HG02852 (cell line): Measurements from ENCODE around the gene NCOA6.
"Not testable (repeated sequence)": the region's sequence is repeated elsewhere in the genome, so short reads cannot be mapped to it uniquely, and the experiment has no call there.

Source experiments
- ATAC-seq: cut with Tn5 transposase; IDR thresholded peaks from one replicate; pipeline ENCODE4 v1.9.1; 2021; ENCODE audit warnings: mild to moderate bottlenecking, moderate library complexity; ENCODE audit not compliant: unreplicated experiment

NCOA6 gene

GRCh38 chr20:34724172-34724571 is 101.3 kb downstream of the NCOA6 start:
- no peak for ATAC-seq

- not testable (repeated sequence) for ATAC-seq
Observed at GRCh38 chr20:34722560-34722959, 102.9 kb downstream of the NCOA6 start.

GRCh38 chr20:34720266-34720665 is 105.2 kb downstream of the NCOA6 start:
- no peak for ATAC-seq

GRCh38 chr20:34719242-34720017 is 106.0 kb downstream of the NCOA6 start:
- ATAC-seq, result peak; percentile 88

GRCh38 chr20:34717230-34718095 is 108.0 kb downstream of the NCOA6 start:
- ATAC-seq, result no peak

- ATAC-seq, result no peak
Observed at GRCh38 chr20:34716921-34717229, 108.6 kb downstream of the NCOA6 start.

- ATAC-seq, result no peak
Observed at GRCh38 chr20:34715384-34715783, 110.1 kb downstream of the NCOA6 start.

GRCh38 chr20:34713944-34714515 is 111.4 kb downstream of the NCOA6 start:
- ATAC-seq, result not testable (repeated sequence)

- ATAC-seq, result no peak
Observed at GRCh38 chr20:34713194-34713943, 112.1 kb downstream of the NCOA6 start.

GRCh38 chr20:34712525-34713192 is 112.8 kb downstream of the NCOA6 start:
- no peak for ATAC-seq

- no peak for ATAC-seq
Observed at GRCh38 chr20:34711813-34712430, 113.5 kb downstream of the NCOA6 start.

GRCh38 chr20:34710861-34711574 is 114.4 kb downstream of the NCOA6 start:
- no peak for ATAC-seq

GRCh38 chr20:34710568-34710839 is 114.9 kb downstream of the NCOA6 start:
- no peak for ATAC-seq

GRCh38 chr20:34709831-34710567 is 115.5 kb downstream of the NCOA6 start:
- peak; percentile 37 for ATAC-seq

GRCh38 chr20:34709044-34709830 is 116.2 kb downstream of the NCOA6 start:
- peak; percentile 47 for ATAC-seq

GRCh38 chr20:34708621-34709043 is 116.8 kb downstream of the NCOA6 start:
- ATAC-seq, result peak; percentile 4

- no peak for ATAC-seq
Observed at GRCh38 chr20:34706912-34707784, 118.3 kb downstream of the NCOA6 start.
